GM18861 (cell line): ENCODE results near the gene ST3GAL3.
"Not testable (repeated sequence)": the region's sequence is repeated elsewhere in the genome, so short reads cannot be mapped to it uniquely, and the experiment has no call there.

ENCODE experiments used
- ATAC-seq: cut with Tn5 transposase; IDR thresholded peaks from one replicate; pipeline ENCODE4 v1.9.1; 2021; ENCODE audit not compliant: unreplicated experiment

ST3GAL3 gene

GRCh38 chr1:43703836-43704235 is 3.5 kb upstream of the ST3GAL3 start:
- no peak for ATAC-seq

DNA sequence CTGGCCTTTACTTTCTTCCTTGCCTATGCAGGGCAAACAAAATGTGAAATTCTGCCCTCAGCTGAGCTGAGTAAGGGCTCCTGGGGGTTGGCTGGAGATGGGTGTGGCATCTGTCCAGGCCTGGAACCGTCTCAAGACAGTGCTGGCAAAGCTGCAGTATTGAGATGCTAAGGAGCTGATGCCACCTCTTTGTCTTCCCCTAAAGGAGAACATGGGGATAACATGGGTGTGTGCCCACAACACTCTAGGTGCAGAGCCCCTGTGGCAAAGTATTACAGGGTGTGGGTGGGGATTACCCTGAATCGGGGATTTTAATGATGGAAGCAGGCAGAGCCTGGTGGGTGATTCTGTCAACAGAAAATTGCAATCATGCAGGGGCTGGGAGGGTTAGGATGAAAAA is 2.5 kb upstream of the ST3GAL3 start:
- ATAC-seq, result no peak

DNA sequence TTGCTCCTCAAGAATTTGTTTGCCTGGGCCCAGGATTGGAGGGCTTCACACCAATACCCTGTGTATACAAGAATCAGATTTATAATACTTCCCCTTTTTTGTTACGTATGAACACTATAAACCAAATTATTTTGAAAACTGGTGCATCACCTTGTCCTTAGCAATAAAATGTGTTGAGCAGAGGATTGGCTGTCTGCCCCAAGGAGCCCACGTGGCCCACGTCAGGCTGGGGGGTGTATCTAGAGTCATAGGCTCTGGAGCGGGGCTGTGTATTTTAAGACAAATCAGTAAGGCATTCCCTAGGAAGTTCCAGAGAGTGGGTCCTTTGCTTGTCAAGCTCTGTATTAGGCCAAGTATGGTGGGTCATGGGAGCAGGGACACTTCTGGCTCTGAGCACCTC is 2.0 kb upstream of the ST3GAL3 start:
- ATAC-seq, result no peak

GRCh38 chr1:43705982-43706597 is 1.2 kb upstream of the ST3GAL3 start:
- no peak for ATAC-seq

GRCh38 chr1:43706598-43707189 is 642 bp upstream of the ST3GAL3 start:
- no peak for ATAC-seq

DNA sequence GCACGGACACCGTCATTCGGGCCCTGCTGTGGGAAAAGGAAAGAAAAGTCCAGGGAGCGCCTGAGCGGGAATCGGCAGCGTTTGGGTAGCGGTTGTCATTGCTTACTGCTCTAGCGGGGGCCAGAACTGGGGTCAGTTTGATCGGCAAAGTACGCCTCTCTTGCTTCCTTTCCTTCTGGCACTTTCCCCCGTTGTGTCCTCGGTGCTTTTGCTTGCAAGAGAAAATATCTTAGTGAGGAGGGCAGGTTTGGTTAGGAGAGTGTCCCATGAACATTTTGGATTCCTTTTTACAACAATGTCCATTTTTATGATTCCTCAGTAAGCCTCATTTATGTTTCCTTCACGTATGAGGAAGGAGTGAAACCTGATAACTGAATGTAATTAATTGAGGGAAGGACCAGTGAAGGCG is 670 bp downstream of the ST3GAL3 start:
- ATAC-seq, result no peak

GRCh38 chr1:43711049-43711448 is 3.7 kb downstream of the ST3GAL3 start:
- no peak for ATAC-seq

DNA sequence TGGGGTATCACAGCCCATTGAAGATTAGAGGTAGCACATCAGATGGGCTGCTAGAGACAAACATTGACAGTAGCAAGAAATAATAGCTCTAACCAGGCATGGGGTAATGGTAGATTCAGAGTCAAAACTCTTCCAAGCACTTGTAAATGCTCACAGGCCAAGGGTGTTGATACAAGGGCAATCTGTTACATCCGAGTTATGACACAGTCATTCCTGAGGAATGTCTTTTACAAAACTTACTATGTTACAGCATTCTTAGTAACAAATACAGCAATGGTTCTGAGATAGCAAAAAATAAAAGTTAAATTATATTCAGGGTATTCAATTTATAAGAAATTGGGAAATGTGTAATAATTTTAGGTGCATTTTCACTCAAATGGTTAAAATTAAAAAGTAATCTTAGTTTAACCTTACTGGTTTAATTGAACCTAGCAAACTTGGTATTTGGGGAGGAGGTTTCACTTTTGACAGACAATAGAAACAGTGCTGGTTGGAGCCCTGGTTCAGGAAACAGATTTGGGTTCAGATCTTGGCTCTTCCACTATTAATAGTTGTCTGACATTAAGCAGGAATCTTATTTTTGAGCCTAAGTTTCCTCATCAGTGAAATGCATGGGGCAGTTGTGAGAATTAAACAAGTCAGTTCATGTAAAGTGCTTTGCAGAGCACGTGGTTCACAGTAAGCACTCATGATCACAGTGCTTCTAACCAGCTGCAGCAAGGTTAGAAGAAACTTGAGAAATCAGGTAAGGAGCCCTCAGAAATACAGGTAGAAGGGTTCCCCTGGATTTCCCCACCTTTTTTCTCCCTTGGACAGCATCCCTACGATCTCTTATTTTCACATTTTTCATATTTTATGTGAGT is 4.4 kb downstream of the ST3GAL3 start:
- no peak for ATAC-seq

DNA sequence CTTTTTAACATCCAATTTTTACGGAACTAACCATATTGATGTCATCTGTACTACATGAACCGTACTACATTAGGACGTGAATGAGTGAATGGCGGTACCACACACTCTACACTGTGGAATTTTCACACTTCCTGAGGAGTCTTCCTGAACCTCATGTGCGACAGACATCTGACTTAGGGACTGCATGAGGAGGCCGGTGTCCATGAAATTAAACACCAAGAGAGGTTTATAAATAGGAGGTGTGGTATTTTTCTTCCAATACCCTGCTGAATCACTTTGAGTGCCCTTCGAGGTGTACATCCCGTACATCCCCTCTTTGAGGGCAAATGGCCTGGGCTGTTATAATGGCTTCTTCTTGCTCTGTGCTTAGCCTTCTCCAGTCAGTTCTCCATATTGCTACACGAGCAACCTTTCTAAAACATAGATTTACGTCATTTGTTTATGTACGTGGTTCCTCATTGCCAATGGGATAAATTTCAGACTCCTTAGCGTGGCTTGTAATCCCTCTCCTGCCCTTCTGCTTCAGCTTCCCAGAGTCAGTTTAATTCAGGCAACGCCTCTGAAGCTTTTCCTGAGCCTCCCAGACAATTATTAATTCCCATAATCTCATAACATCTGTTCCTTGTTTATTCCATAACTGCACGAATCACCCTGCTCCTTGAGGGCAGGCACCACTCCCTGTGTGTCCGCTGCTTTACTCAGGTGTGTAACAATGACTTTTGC is 9.4 kb downstream of the ST3GAL3 start:
- ATAC-seq, result no peak

GRCh38 chr1:43719063-43719462 is 11.7 kb downstream of the ST3GAL3 start:
- ATAC-seq, result no peak

DNA sequence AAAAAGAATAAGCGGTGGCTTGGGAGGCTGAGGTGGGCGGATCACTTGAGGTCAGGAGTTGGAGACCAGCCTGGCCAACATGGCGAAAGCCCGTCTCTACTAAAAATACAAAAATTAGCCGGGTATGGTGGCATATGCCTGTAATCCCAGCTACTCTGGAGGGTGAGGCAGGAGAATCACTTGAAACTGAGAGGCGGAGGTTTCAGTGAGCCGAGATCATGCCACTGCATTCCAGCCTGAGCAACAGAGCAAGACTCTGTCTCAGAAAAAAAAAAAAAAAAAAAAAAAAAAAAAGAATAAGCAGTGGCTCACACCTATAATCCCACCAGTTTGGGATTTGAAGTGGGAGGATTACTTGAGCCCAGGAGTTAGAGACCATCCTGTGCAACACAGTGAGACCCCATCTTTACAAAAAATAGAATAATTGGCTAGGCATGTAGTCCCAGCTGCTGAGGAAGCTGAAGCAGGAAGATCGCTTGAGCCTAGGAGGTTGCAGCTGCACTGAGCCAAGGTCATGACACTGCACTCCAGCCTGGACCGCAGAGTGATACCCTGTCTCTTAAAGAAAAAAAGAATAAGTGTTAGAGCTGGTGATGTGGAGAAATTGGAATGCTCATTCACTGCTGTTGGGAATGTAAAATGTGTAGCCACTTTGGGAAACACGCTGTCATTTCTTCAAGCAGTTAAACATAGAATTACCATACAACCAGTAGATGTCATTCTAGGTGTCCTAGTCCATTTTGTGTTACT is 12.5 kb downstream of the ST3GAL3 start:
- not testable (repeated sequence) for ATAC-seq

DNA sequence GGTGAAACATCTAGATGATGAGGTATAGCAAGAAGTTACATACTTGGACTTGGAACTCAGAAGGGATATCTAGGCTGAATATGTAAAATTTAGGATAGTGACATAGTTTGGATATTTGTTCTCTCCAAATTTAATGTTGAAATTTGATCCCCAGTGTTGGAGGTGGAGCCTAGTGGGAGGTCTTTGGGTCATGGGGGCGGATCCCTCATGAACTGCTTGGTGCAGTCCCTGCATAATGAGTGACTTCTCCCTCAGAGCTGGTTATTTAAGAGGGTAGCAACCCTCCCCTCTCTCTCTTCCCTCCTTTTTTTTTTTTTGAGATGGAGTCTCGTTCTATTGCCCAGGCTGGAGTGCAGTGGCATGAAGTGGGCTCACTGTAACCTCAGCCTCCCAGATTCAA is 15.5 kb downstream of the ST3GAL3 start:
- no peak for ATAC-seq

- ATAC-seq, result no peak
These were observed 22.6 kb downstream of the ST3GAL3 start for GRCh38 chr1:43729816-43730463.

DNA sequence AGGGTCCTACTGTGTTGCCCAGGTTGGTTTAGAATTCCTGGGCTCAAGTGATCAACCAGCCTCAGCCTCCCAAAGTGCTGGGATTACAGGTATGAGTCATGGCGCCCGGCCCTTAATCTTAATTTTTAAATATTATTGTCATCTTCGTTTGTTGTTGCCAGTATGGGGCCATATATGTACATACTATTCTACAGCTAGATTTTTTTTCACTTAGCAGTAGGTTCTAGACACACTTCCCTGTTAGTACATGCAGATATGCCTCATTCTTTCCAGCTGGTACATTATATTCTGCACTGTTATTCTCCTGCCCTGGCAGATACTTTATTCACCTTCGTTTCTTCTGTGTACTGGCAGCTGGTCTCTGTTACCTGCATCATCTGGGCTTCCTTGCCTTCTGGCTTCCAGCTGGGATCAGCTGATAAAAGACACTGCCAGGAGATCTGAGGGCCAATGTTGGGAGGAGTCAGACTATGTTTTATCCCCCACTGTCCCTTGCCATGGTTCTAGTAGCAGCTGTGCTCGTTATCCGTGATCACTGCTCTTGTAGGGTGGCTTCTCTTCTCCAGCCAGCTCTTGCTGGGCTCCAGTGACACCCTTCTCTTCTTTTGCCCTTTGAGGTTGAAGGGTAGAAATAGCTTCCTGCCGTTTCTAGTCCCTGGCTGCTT is 24.7 kb downstream of the ST3GAL3 start:
- no peak for ATAC-seq

- ATAC-seq, result no peak
These were observed 29.5 kb downstream of the ST3GAL3 start for GRCh38 chr1:43736819-43737218.

DNA sequence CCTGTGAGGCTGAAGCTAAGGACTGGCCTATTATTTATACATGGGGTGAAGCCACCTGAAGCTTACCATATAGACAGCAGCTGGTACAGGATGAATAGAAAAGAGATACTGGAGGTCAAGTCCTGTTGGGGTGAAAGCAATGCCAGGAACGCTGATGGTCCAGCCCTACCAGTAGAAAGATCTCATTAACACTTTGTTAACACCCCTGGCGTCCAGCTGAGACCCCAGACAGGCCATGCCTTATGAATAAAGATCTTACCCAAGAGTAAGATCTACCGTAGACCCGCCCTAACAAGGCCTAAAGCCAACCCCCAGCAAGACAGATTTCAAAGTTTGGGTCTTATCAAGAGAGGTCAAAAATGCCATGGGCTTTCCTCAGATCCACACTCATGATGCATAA is 34.7 kb downstream of the ST3GAL3 start:
- no peak for ATAC-seq

- ATAC-seq, result no peak
These were observed 35.9 kb downstream of the ST3GAL3 start for GRCh38 chr1:43743206-43743605.

GRCh38 chr1:43747736-43748135 is 40.4 kb downstream of the ST3GAL3 start:
- no peak for ATAC-seq

DNA sequence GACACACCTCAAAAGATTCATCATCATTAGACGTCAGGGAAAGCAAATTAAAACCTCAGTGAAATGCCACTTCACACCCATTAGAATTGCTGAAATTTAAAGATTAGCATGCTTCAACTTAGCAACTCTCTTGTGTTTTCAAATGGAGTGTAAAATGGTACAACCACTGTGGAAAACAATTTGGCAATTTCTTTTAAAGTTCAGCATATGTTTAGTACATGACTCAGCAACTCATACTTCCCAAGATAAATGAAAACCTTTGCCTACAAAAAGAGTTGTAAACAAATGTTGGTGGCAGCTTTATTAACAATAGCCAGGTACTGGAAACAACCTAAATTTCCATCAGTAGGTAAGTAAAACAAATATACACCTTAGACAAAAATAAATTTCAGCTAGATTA is 42.7 kb downstream of the ST3GAL3 start:
- ATAC-seq, result no peak

GRCh38 chr1:43753422-43753821 is 46.1 kb downstream of the ST3GAL3 start:
- no peak for ATAC-seq
